ENCODE data around the gene RNF126.
"Not testable (repeated sequence)": the region's sequence is repeated elsewhere in the genome, so short reads cannot be mapped to it uniquely, and the experiment has no call there.

RNF126 gene

GRCh38 chr19:623974-624373, 39.0 kb downstream of the RNF126 start:
- no peak for DNase-seq

GRCh38 chr19:623175-623916, 39.7 kb downstream of the RNF126 start:
- no peak for DNase-seq

GRCh38 chr19:622666-623065, 40.3 kb downstream of the RNF126 start:
- DNase-seq = no peak

- no peak for DNase-seq
Measured at GRCh38 chr19:621819-622218, 41.2 kb downstream of the RNF126 start.

GRCh38 chr19:621191-621590, 41.8 kb downstream of the RNF126 start:
- not testable (repeated sequence) for DNase-seq

GRCh38 chr19:620166-620862, 42.7 kb downstream of the RNF126 start:
- no peak for DNase-seq

- DNase-seq = no peak
Measured at GRCh38 chr19:619286-620002, 43.6 kb downstream of the RNF126 start.

GRCh38 chr19:618674-619285, 44.2 kb downstream of the RNF126 start:
- no peak for DNase-seq

- DNase-seq = no peak
Measured at GRCh38 chr19:618247-618619, 44.8 kb downstream of the RNF126 start.

- DNase-seq = no peak
Measured at GRCh38 chr19:617551-618246, 45.3 kb downstream of the RNF126 start.

GRCh38 chr19:616747-617526, 46.1 kb downstream of the RNF126 start:
- peak; percentile 23 for DNase-seq

- DNase-seq = no peak
Measured at GRCh38 chr19:616062-616700, 46.8 kb downstream of the RNF126 start.

- DNase-seq = no peak
Measured at GRCh38 chr19:615619-616018, 47.4 kb downstream of the RNF126 start.

- no peak for DNase-seq
Measured at GRCh38 chr19:613732-614567, 49.1 kb downstream of the RNF126 start.

GRCh38 chr19:612941-613340, 50.1 kb downstream of the RNF126 start:
- DNase-seq = no peak

GRCh38 chr19:611481-611868, 51.5 kb downstream of the RNF126 start:
- no peak for DNase-seq

- DNase-seq = no peak
Measured at GRCh38 chr19:610801-611480, 52.1 kb downstream of the RNF126 start.

- no peak for DNase-seq
Measured at GRCh38 chr19:610071-610800, 52.8 kb downstream of the RNF126 start.

GRCh38 chr19:609004-609346, 54.0 kb downstream of the RNF126 start:
- peak; percentile 24 for DNase-seq
